ENCODE results near the gene KCTD15.

The KCTD15 gene

GRCh38 chr19:33849551-33850147 lies 53.0 kb downstream of the KCTD15 start:
- DNase-seq (ENCODE audit: low read depth, low spot score), result no peak

GRCh38 chr19:33859016-33859415 lies 62.3 kb downstream of the KCTD15 start:
- DNase-seq (ENCODE audit: low read depth, low spot score), result no peak

- DNase-seq (ENCODE audit: low read depth, low spot score), result no peak
Observed at GRCh38 chr19:33860312-33861090, 63.8 kb downstream of the KCTD15 start.

GRCh38 chr19:33861950-33862349 lies 65.3 kb downstream of the KCTD15 start:
- DNase-seq (ENCODE audit: low read depth, low spot score), result no peak

GRCh38 chr19:33862981-33863380 lies 66.3 kb downstream of the KCTD15 start:
- no peak for DNase-seq (ENCODE audit: low read depth, low spot score)

GRCh38 chr19:33863436-33863835 lies 66.8 kb downstream of the KCTD15 start:
- no peak for DNase-seq (ENCODE audit: low read depth, low spot score)

GRCh38 chr19:33864311-33864850 lies 67.7 kb downstream of the KCTD15 start:
- no peak for DNase-seq (ENCODE audit: low read depth, low spot score)

- no peak for DNase-seq (ENCODE audit: low read depth, low spot score)
Observed at GRCh38 chr19:33865306-33865705, 68.6 kb downstream of the KCTD15 start.

All from brain pericyte (primary cell).